HG03064 (cell line): ENCODE data around the gene RAB31.

Experiments used
- ATAC-seq: cut with Tn5 transposase; IDR thresholded peaks from one replicate; pipeline ENCODE4 v1.9.1; 2021; ENCODE audit warnings: low read depth; ENCODE audit not compliant: unreplicated experiment

Gene RAB31

DNA sequence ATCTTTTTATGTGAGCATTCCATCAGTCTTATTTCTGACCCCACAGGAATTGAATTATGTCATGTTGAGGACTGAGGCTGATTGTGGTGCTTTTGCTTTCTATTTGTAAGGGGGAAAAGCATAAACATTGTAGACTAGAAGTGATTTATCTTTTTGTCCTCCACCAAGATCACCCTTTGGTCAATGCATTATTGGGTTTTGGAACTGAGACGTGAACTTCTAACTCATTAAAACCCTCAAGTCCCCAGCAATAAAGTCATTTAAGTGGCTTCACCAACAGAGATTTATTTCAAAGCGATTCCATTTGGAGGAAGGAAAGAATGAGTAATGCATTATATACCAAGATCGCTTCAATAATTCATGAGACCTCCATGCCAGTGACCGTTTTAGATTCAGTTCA is 102.2 kb downstream of the RAB31 start:
- no peak for ATAC-seq

- no peak for ATAC-seq
These were observed 103.0 kb downstream of the RAB31 start for GRCh38 chr18:9810994-9811705.

DNA sequence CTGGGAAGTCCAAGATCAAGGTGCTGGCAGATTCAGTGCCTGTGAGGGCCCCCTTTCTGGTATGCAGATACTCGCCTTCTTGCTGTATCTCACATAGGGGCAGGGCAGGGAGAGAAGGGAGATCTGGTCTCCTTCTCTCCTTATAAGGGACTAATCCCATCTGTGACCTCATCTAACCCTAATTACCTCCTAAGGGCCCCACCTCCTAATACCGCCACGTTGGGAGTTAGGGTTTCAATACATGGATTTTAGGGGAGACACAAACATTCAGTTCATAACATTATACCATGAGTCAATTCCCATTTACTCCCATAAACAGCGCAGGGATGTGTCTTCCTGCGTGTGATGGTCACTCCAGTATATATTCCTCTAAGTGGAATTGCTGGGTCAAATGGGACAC is 103.9 kb downstream of the RAB31 start:
- ATAC-seq: no peak

GRCh38 chr18:9814431-9814830 is 106.3 kb downstream of the RAB31 start:
- no peak for ATAC-seq

DNA sequence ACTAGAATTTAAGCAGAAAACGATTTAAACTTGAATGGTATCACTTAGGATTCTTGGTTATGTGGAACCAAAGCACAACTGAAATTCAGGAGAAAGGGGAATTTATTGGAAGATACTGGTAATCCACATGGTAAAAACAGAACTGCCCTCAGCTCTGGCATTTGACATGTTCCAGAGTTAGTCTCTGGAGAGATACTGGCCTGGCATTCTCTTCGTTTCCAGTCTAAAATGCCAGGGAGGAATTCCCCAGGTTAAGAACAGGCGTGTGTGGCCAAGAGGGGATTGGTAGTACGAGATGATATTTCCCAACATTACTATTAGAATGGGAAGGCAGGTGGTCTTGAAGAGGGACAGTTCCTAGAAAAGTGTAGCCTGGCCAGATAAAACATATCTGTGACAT is 109.2 kb downstream of the RAB31 start:
- ATAC-seq: no peak

GRCh38 chr18:9817725-9818422 is 109.8 kb downstream of the RAB31 start:
- no peak for ATAC-seq

DNA sequence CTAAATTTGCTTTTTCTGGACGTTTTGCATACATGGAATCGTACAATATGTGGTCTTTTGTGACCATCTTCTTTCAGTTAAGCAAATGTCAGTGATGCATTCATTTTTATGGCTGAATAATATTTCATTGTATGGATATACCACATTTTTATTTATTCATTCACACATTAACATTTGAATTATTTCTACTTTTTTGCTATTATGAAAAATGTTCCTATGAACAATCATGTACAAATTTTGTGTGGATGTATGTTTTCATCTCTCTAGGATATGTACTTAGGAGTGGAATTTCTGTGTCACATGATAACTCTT is 110.3 kb downstream of the RAB31 start:
- no peak for ATAC-seq

- ATAC-seq: no peak
These were observed 112.0 kb downstream of the RAB31 start for GRCh38 chr18:9820127-9820526.

GRCh38 chr18:9820719-9821118 is 112.6 kb downstream of the RAB31 start:
- no peak for ATAC-seq

DNA sequence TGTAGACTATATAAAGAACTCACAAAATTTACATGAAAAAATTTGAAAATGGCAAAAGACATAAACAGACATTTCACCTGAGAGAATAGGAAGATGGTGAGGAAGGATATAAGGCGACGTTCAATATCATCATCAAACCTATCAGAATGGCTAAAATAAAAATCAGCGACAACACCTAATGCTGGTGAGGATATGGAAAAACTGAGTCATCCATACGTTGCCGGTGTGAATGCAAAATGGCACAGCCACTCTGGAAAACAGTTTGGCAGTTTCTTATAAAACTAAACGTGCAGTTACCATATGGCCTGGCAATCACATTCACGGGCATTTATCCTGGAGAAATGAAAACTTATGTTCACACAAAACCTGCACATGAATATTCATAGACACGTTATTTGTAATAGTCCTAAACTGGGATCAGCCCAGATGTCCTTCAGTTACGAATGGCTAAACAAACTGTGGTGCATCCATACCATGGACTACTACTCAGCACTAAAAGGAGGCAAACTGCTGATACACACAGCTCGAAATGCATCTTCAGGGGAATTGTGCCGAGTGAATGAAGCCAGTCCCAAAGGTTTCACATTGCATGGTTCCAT is 114.6 kb downstream of the RAB31 start:
- no peak for ATAC-seq

GRCh38 chr18:9823805-9824473 is 115.8 kb downstream of the RAB31 start:
- no peak for ATAC-seq

GRCh38 chr18:9824474-9824832 is 116.4 kb downstream of the RAB31 start:
- no peak for ATAC-seq

GRCh38 chr18:9824952-9825371 is 116.9 kb downstream of the RAB31 start:
- no peak for ATAC-seq

DNA sequence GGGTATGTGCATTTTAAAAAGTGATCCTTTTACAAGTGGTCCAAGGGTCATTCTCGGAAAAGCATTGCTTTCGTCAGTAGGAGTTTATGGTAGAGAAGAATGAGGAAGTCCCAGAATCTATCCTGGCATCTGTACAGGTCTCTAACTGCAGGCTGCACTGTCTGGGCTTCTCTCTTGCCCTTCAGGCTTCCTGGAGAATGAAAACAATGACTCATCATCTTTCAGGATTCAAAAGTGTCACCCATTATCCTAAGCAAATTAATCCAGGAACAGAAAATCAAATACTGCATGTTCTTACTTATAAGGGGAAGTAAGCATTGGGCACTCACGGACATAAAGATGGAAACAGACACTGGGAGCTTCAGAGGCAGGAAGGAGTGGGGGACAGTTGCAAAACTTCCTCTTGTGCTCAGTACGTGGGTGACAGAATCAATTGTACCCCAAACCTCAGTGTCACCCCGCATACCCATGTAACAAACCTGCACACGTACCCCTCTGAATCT is 117.5 kb downstream of the RAB31 start:
- no peak for ATAC-seq

DNA sequence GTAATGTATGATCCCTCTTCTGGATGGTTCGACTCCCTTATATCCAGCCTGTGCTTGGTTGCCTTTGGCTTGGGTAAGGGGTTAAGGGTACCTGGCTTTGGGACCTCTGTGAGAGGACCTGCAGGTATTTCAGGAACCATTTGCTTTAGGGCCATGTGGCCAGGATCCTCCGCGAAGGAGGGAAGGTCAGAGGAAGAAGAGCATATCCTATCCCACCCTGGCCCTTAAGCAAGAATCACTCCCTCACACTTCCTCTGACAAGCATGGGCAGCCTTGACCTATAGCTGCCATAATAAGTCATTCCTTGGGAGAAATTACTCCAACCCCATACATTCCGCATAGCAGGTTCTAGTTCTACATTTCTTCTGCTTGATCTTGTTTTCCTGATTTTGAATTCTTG is 118.6 kb downstream of the RAB31 start:
- no peak for ATAC-seq

GRCh38 chr18:9827211-9827792 is 119.2 kb downstream of the RAB31 start:
- no peak for ATAC-seq

DNA sequence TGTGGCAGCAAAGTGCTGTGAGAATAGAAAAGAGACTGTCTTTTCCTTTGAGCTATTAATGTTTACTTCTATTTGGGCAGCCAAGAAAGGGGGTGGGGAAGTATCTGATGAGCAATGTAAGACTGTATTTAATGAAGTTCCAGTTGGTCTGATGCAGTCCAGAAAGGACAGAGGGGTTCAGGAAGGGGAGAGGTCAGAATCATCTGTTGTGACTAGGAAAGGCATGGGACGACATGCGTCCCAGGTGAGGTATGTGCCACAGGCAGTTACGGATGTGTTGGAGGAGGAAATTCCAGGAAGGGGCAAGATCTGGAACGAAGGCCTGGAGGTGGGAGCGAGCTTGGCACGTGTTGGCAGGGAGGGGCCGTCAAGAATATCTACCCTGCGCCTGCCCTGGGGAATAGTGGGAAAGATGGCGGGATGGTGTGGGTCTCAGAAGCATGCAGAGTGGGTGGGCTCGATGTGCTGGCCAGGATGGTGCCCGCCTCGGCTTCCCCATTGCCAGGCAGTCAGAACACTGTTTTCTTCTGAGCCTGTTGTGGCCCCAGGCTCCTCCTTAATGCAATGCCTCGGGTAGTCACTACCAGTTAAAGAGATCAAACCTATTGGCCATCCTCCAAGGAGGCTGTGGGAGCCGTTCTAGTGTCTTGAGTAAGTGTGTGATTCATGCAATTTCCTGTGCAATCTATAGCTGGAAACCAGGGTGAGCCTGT is 119.8 kb downstream of the RAB31 start:
- ATAC-seq: no peak

DNA sequence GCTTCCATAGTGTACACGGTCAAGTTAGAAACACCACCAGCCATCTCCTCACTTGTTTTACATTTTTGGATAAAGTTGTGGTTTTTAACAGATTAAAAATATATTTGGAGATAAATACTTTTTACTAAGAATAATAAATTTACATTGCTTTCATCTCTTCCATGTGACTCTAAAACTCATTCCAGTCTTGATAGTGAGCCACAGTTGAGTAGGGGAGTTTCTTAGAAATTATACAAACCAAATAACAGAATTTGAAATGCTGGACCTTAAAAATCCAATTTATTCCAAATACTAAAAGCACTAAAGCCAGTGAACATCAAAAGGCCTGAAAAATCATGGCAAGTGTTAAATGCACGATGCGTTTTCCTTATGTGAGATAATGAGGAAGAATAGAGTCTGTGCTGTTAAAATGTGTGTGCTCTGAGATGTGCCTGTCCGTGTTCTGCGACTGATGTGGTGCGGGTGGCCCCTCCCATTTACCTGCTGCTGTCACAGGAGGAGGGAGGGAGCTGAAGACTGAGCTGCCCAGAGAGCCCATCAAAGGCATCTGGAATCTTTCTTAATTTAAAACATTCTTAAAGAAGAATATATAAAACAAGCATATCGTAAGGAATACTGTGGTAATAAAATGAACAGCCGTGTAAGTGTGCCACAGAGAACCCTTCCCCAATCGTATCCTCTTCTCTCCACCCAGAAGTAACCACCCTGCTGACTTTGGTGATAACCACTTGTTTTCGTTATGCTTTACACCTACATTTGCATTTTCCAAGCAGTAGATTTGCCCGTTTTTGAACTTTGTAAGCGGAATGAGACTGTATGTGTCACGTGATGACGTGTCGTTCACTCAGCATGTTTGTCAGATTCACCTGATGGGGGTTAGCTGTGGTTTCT is 120.7 kb downstream of the RAB31 start:
- no peak for ATAC-seq

DNA sequence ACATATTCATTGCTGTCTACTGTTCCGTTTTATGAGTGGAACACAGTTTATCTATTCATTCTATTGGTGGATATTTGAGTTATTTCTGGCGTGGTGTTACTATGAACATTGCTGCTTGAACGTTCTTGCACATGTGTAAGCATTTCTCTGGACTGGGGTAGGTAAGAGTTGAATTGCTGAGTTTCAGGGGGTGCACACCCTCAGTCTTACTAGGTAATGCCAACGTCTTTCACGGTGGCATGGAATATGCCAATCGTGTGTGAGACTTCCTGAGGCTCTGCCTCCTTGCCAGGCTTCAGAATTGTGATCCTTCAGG is 121.3 kb downstream of the RAB31 start:
- no peak for ATAC-seq
